Calu3 (cell line): ENCODE data around the gene AKAP12. TPM values are rescaled to one million over a fixed set of nuclear protein-coding genes. Genes with fewer than 3 reads are reported as not detected.
"Not testable (repeated sequence)": the region's sequence is repeated elsewhere in the genome, so short reads cannot be mapped to it uniquely, and the experiment has no call there.

Source experiments
- BruUV-seq: library from RNA; stranded (reverse); fragments of 400-500 nt; replicated peaks from 2 replicates; lab custom pipeline; 2021; lab: Mats Ljungman, UMichigan
- CTCF ChIA-PET: fragments of 300-600 bp; sonication (Branson Sonifier 250); formaldehyde crosslinking; loops from one replicate; lab custom pipeline; 2022; ENCODE audit warnings: antibody characterized with exemption; lab: Charles Lee
- DNase-seq: peaks from one replicate; pipeline ENCODE4 v3.0.0; 2022
- H3K27ac Mint-ChIP-seq: one replicate; pipeline ENCODE4 v1.8.0; 2022; ENCODE audit warnings: mixed read lengths; ENCODE audit not compliant: unreplicated experiment
- H3K27me3 Mint-ChIP-seq: one replicate; pipeline ENCODE4 v1.8.0; 2022; ENCODE audit warnings: mixed read lengths; ENCODE audit not compliant: unreplicated experiment
- H3K36me3 Mint-ChIP-seq: one replicate; pipeline ENCODE4 v1.8.0; 2022; ENCODE audit warnings: mild to moderate bottlenecking, moderate library complexity, mixed read lengths; ENCODE audit not compliant: insufficient read depth, unreplicated experiment
- H3K4me1 Mint-ChIP-seq: one replicate; pipeline ENCODE4 v1.8.0; 2022; ENCODE audit warnings: mild to moderate bottlenecking, low read depth, mixed read lengths; ENCODE audit not compliant: unreplicated experiment
- H3K4me3 Mint-ChIP-seq: one replicate; pipeline ENCODE4 v1.8.0; 2022; ENCODE audit warnings: mild to moderate bottlenecking, low read depth, moderate library complexity, mixed read lengths; ENCODE audit not compliant: unreplicated experiment
- H3K9me3 Mint-ChIP-seq: one replicate; pipeline ENCODE4 v1.8.0; 2022; ENCODE audit warnings: low read depth, mixed read lengths; ENCODE audit not compliant: unreplicated experiment
- intact Hi-C: fragments of 100-400 bp; cut with micrococcal nuclease; formaldehyde crosslinking; loops from one replicate; pipeline ENCODE4 v1.10.0; 2022; ENCODE audit not compliant: unreplicated experiment
- total RNA-seq: library from RNA; stranded (reverse); gene quantifications from 2 replicates; pipeline ENCODE4 v1.2.3, GENCODE V29; 2022
- TF ChIP-seq, protein P1 (sequence below): fragments of 200-600 bp; IDR thresholded peaks from one replicate; pipeline ENCODE4 v1.8.0; 2022; ENCODE audit warnings: antibody characterized with exemption; ENCODE audit not compliant: unreplicated experiment

AKAP12 gene
- total RNA-seq, 1 experiment from 2014 or later, result 31.8 TPM

DNA sequence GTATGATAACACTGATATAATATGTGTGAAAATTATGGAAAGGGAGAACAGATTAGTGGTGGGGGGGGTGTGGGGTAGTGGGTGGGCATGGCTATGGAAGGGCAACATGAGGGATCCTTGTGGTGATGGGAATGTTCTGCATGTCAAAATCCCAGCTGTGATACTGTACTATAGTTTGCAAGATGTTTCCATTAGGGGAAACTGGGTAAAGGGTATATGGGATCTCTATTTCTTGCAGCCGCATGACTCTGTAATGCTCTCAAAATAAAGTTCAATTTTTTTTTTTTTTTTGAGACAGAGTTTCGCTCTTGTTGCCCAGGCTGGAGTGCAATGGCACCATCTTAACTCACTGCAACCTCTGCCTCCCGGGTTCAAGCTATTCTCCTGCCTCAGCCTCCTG, 137.3 kb downstream of the AKAP12 start:
- intact Hi-C loops, result no loop called here
- BruUV-seq, result no TSS peak
- CTCF ChIA-PET, result no interaction called here

DNA sequence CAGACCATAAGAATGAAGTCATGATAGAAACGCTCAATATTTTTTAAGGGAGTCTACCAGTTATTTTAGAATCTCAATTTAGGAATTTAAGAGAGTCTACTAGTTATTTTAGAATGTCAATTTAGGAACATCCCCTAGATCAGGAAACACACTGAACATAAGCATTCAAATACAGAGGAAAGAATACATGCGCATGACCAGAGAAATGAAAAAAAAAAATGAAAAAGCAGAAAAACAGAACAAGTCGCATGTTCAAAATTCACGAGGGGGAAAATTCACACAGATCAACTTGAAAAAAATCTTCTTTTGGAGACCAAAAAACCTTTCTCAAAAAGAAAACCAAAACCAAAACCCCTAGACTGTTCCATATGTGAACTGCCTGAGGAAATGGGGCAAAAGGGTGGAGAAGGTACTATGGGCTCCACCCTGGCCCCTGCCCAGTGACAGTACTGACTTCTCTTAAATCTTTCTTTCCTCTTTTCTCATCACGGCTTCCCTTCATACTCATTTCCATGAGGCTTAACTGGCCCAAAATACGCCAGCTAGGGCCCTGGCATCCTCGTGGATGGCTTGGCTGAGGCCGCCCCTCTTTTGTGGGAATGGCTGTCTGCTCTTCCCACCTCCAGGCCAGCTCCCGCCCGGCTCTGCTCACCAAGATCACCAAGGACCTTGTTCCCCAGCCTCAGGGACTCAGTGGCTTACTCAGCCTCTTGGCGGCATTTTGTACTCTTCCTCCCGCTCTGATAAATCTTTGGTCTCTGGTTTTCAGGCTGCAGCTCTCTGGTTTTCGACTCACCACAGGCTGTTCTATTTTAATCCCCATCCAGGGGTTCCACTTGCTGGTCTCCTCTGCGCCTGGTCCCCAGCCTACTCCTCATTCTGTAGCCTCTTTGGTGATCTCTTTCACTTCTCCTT, 140.4 kb downstream of the AKAP12 start:
- intact Hi-C loops, result no loop called here
- Mint-ChIP-seq H3K9me3 (no peaks in the 10 kb centered on the region), H3K27ac (no peak overlapping the region), H3K27me3 (no peaks in the 10 kb centered on the region), H3K4me1 (peaks cover 23% of the 10 kb centered on the region), H3K36me3 (peaks cover 15% of the 10 kb centered on the region), H3K4me3 (no peak overlapping the region)
- no peak for DNase-seq
- TF ChIP-seq, protein P1, sequence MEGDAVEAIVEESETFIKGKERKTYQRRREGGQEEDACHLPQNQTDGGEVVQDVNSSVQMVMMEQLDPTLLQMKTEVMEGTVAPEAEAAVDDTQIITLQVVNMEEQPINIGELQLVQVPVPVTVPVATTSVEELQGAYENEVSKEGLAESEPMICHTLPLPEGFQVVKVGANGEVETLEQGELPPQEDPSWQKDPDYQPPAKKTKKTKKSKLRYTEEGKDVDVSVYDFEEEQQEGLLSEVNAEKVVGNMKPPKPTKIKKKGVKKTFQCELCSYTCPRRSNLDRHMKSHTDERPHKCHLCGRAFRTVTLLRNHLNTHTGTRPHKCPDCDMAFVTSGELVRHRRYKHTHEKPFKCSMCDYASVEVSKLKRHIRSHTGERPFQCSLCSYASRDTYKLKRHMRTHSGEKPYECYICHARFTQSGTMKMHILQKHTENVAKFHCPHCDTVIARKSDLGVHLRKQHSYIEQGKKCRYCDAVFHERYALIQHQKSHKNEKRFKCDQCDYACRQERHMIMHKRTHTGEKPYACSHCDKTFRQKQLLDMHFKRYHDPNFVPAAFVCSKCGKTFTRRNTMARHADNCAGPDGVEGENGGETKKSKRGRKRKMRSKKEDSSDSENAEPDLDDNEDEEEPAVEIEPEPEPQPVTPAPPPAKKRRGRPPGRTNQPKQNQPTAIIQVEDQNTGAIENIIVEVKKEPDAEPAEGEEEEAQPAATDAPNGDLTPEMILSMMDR, result no peak
- CTCF ChIA-PET, result no interaction called here
- no TSS peak for BruUV-seq

More for the DNA sequence above, 137.3 kb downstream of the AKAP12 start:
- no peaks in the 10 kb centered on the region for H3K9me3 Mint-ChIP-seq
- peaks cover 15% of the 10 kb centered on the region for H3K4me1 Mint-ChIP-seq
- DNase-seq, result no peak
- no peak overlapping the region for H3K4me3 Mint-ChIP-seq
- no peaks in the 10 kb centered on the region for H3K27me3 Mint-ChIP-seq
- peaks cover 27% of the 10 kb centered on the region for H3K36me3 Mint-ChIP-seq
- TF ChIP-seq, protein P1, result no peak
- no peak overlapping the region for H3K27ac Mint-ChIP-seq

DNA sequence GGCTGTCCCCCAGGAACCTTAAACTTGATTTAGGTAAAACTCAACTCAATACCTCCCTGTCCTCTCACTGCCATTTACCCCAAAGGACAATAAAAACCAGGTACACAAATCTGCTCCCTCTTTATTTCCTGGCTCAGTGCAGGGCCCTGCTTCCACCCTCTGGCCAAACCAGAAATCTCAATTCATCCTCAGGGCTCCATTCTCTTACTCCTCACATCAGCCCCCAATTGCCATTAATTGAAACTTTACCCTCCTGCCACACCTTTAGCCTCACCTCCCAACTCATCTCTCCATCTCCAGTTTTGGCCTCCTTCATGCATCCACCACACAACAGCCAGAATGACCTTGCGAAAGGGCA, 141.1 kb downstream of the AKAP12 start:
- Mint-ChIP-seq H3K27me3 (no peaks in the 10 kb centered on the region), H3K4me1 (peaks cover 23% of the 10 kb centered on the region), H3K36me3 (peaks cover 15% of the 10 kb centered on the region), H3K9me3 (no peaks in the 10 kb centered on the region), H3K27ac (no peak overlapping the region), H3K4me3 (no peak overlapping the region)
- intact Hi-C loops, result no loop called here
- TF ChIP-seq, protein P1, result no peak
- DNase-seq, result no peak
- BruUV-seq, result no TSS peak
- CTCF ChIA-PET, result no interaction called here

DNA sequence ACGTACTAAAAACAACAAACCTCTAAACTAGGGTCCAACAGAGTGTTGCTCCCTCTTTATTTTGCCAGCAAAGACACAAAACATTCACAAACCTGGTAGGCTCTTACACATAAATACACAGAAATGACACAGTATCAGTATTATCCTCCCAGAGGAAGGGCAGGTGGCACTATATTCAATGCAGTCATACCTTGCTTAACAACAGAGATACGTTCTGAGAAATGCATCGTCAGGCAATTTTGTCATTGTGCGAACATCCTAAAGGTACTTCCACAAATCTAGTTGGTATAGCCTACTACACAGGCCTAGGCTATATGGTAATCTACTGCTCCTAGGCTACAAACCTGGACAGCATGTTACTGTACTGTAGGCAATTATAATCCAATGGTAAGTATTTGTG, 142.0 kb downstream of the AKAP12 start:
- Mint-ChIP-seq H3K36me3 (peaks cover 15% of the 10 kb centered on the region), H3K4me1 (peaks cover 23% of the 10 kb centered on the region), H3K4me3 (no peak overlapping the region), H3K27ac (no peak overlapping the region), H3K27me3 (no peaks in the 10 kb centered on the region), H3K9me3 (no peaks in the 10 kb centered on the region)
- DNase-seq, result no peak
- TF ChIP-seq, protein P1, result no peak
- no TSS peak for BruUV-seq
- CTCF ChIA-PET, result no interaction called here
- intact Hi-C loops, result no loop called here

DNA sequence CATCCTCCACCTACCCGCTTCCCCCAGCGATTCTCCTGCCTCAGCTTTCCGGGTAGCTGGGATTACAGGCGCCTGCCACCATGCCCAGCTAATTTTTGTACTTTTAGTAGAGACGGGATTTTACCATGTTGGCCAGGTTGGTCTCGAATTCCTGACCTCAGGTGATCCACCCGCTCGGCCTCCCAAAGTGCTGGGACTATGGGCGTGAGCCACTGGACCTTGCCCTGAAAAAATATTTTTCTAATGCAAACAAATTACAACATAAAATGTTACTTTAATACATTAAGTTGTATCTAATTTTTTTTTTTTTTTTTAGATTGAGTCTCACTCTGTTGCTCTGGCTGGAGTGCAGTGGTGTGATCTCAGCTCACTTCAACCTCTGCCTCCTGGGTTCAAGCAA, 142.9 kb downstream of the AKAP12 start:
- CTCF ChIA-PET, H3K27me3 Mint-ChIP-seq, intact Hi-C loops, DNase-seq, BruUV-seq, H3K4me3 Mint-ChIP-seq, H3K9me3 Mint-ChIP-seq, H3K27ac Mint-ChIP-seq: not testable (repeated sequence)
- Mint-ChIP-seq H3K4me1 (peaks cover 23% of the 10 kb centered on the region), H3K36me3 (peaks cover 15% of the 10 kb centered on the region)
